Hypothalamus (tissue), 51 donors: ENCODE measurements around the gene TSR2.
"Not testable (repeated sequence)": the region's sequence is repeated elsewhere in the genome, so short reads cannot be mapped to it uniquely, and the experiment has no call there.

Experiments used
- DNase-seq, 51 donors: peaks; one replicate each; lab custom pipeline; 2025; lab: John Stamatoyannopoulos, UW

Gene TSR2

DNA sequence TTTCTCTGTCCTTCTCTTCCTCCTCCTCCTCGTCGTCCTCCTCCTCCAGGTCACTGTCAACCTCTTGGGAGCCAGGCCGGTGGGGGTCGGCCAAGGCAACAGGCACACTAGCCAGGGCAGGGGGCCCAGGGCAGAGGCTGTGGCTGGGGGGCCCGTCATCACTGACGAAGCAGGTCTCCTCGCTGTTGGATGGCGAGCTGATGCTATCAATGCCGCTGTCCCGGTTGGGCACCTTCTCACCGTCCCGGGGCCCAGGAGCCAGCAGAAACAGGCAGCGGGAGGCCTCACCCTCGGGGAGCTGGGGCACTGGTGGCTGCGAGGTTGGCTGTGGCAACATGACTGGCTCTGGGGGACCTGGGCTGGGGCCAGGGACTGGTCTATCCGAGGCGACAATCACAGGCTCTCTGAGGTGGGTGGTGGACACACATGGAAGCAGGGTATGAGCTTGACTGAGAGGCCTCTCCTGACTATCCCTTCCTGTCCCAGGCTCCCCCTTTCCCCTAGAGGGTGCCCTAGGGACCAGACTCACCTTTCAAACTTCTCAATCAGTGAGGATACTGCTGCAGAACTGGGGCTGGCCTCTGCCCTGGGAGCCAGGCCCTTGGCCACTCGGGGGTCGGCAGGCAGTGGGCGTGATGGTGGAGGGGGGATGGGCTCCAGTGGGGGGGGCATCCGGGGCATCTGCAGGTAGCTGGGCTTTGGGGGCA, 30.0 kb downstream of the TSR2 start:
- no peak for DNase-seq

DNA sequence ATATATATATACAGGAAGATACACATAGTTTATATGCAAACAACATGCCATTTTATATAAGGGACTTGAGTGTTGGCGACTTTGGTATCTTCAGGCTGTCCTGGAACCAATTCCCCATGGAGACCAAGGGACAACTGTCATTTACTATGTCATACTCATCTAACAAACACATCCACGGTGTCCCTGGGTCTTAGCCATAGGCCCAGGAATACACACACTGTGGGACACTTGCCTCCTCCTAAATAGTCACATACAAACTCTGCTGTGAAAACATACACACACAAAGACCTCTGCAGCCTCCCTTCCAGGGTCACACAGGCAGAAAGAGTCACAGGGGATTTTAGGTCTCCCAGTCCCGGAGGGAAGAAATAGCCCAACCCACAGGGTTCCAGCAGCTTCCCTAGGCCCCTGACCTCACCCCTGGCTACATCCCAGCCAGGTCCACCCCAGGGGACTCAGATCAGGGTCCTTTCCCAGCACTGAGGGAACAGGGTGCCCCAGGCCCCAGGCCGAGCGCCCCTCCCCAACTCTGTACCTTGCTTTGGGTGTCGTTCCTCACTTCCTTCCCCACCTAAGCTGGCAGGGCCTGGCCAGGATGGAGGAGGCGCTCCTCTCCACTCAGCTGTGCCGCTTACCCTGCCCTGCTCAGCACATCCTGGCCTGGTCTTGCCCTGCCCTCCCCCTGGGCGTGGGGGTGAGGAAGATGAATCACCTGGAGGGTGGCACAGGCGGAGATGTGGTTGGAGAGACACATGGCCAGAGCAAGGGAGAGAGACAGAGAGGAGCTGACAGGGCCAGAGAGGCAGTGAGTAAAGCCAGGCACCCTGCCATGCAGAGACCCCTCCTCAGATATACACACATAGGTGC, 34.0 kb downstream of the TSR2 start:
- no peak for DNase-seq

DNA sequence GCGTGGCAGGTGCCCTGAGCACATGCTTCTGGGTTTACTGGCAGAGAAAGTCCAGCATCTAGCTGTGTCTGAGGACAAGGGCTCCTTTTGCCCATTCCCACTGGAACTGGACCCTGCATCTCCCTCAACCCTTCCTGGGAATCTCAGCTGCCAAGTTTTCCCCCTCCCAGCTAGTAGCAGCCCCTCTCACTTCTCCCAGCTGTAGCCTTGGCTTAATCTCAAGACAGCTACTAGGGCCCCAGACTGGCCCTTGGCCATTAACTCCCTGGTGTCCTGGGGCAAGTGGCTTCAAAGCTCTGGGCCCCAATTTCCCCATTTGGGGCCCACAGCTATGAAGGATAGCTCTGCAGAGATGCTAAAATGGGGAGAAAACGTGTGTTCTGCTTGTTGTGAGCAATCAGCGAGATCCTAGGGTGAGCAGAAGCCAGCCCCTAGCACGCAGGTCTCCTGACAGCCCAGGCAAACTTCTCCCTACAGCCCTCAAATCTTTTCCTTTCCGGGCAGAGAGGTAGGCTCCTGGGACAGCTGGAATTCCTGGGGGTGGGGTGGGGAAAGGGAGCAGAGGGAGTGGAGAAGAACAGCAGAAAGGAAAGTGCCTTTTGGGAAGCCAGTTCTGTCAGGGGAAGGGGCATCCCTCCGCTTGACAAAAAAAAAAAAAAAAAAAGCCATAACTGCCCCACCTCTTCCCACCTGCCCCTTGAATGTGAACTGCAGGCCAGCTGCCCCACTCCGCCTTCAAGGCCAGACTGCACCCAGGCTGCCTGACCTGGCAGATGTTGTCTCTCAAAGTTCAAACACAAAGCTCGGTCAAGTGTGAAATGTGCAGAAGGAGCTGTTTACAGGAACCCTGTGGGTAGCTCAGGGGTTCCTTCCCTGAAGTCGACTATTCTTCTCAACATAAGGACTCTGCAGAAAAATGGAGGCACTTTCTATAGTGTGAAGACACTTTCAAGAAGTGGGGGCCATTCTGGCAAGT, 39.2 kb downstream of the TSR2 start:
- DNase-seq, result no peak

DNA sequence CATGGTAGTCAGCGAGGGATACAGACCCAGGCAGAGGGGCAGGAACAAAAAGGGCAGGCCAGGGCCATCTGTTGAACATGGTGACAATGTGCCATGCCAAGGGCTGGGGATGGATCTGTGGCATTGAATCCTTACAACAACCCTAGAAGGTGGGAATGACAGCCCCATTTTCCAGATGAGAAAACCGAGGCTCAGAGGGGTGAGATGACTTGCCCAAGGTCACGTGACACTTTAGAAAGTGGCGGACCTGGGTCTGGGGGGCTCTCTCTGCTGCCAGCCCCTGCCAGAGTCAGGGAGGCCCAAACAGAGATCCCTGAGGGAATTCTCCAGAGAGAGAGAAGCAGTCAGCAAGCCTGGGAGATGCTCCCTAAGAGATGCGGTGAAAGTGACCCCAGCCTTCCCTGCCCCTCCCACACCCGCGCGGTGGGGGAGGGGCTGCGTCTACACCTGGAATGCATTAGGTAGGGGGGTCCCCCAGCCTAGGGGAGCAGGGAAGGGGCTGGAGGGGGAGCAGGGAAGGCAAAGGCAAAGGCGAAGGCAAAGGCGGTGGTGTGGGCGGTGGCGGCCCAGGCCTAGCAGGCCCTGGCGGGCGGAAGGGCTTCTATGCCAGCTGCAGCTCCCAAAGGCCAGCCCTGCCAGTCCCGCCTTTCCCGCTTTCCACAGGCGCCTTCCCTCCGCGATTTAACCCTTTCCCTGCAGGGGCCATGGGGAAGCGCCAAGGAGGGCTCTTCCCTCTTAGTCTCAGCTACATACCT, 42.8 kb downstream of the TSR2 start:
- peak in 2 of 51 donors; percentile 0 to 1 for DNase-seq

DNA sequence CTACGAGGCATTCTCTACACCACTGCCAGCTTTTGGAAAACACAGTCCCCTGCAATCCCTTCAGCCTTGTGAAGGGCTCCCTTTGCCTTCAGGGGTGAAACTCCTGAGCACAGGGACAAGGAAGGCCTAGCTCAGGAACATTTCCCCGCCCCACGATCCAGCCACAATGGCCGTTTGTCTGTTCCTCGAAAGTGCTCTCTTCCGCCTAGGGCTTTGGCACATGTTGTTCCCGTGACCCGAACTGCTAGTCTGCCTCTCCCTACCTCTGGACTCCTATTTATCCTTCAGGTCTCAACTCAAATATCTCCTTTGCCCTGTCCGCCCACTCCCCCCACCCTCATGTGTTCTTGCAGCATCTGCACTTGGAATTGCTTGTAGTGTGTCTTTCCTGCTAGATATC, 43.7 kb downstream of the TSR2 start:
- peak in 6 of 51 donors; percentile 0 to 16 (median 2) for DNase-seq

DNA sequence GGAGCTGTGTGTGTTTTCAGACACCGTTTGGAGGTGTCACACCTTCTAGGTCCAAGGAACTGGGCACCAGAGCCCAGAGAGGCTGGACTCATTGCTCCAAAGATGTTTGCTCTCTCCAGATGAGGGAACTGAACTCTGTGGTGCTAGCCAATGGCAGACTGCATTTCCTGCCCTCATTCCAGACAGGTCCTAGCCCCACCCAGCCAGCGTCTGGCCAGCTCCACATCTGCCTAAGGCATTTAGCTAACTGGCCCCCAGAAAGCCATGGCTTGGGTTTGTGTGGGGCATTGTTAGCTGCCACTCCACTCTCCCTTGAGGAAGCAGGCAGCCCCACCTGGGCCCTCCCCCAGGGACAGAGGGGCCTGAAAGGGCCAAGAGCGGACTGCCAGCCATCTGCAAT, 44.5 kb downstream of the TSR2 start:
- DNase-seq, result no peak

DNA sequence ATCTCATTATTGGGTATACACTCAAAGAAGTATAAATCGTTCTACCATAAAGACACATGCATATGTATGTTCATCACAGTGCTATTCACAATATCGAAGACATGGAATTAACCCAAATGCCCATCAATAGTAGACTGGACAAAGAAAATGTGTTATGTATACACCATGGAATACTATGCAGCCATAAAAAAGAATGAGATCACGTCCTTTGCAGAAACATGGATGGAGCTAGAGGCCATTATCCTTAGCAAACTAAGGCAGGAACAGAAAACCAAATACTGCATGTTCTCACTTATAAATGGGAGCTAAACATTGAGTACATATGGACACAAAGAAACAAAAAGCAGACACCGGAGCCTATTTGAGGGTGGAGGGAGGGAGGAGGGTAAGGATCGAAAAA, 49.6 kb downstream of the TSR2 start:
- DNase-seq, result not testable (repeated sequence)

DNA sequence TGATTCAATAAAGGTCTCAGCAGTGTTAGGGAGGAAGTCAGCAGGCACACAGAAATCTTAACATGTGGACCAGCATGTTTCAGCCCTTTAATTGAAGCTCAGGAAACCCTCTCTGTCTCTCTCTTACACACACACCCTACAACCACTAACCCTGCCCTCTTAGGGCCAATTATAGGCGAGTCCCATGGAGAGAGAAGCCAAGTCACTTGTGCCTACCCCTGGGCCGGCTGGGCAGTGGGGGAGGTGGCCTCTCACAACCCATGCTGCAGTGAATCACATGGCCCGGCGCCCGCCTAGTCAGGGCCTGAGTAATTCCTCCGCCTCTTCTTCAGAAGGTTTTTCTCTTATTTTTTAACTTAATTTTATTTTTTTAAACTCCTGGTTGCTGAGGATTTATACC, 52.1 kb downstream of the TSR2 start:
- DNase-seq, result peak in 1 of 51 donors; percentile 14

DNA sequence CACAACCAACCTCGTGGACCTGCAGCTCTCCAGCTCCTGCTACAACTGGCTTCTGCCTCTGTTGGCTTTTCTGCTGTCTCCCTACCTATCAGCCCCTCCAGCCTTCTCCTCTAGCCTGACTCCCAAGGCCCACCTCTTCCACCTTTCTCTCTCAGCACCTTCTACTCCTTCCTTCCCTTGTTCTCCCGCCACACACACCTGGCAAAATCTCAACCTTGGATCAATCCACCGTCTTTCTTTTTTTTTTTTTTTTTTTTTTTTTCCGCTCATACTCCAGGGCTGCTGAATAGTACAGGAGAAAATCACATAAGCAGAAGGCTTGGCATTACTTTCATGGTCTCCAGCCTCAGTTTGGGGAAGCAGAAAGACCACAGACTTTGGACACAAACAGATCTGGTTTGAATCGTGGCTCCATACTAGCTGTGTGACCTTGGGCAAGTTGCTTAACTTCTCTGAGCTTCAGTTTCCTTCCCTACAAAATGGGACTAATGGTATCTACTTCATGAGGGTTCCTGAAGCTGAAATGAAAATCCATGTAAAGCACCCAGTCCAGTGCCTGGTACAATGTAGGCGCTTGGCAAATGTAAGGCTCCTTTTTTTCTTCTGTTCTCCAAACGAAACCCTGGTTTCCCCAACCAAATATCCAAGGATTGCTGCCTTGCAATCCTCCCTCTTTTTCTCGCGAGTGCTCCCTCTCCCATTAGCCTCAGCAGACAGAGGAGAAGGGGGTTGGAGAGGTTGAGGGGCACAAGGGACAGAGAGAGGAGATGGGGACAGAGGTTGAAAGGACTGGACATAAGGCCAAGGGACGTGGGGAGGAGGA, 54.2 kb downstream of the TSR2 start:
- no peak for DNase-seq
